Activated gamma-delta T cell treated with anti-CD3 and anti-CD28 coated beads, Interleukin-2, amount 50 U/mL, for 16 hours (primary cell): ENCODE measurements around the gene CEACAM16.
"Not testable (repeated sequence)": the region's sequence is repeated elsewhere in the genome, so short reads cannot be mapped to it uniquely, and the experiment has no call there.

Experiments
- DNase-seq: peaks from one replicate; pipeline ENCODE4 v3.0.0-alpha.2; 2020; ENCODE audit warnings: low read depth

CEACAM16 gene

GRCh38 chr19:44698492-44699201 is at the start of gene CEACAM16:
Gene CEACAM16, plus strand, starts transcription at chr19:44699151. Its CDS starts 2,306 bp downstream, at chr19:44701457.
- no peak for DNase-seq

DNA sequence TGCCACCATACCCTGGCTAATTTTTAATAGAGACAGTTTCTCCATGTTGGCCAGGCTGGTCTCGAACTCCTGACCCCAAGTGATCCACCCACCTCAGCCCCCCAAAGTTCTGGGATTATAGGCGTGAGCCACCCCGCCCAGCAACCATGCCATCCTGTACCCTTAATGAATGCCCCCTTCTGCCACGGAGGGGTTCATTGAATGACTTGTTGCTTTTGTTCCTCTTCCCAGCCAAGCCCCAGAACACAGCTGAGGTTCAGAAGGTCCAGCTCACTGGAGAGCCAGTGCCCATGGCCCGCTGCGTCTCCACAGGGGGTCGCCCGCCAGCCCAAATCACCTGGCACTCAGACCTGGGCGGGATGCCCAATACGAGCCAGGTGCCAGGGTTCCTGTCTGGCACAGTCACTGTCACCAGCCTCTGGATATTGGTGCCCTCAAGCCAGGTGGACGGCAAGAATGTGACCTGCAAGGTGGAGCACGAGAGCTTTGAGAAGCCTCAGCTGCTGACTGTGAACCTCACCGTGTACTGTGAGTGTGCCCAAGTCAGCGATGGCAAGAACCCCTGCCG is 49.3 kb upstream of the CEACAM16 start:
- DNase-seq: no peak

DNA sequence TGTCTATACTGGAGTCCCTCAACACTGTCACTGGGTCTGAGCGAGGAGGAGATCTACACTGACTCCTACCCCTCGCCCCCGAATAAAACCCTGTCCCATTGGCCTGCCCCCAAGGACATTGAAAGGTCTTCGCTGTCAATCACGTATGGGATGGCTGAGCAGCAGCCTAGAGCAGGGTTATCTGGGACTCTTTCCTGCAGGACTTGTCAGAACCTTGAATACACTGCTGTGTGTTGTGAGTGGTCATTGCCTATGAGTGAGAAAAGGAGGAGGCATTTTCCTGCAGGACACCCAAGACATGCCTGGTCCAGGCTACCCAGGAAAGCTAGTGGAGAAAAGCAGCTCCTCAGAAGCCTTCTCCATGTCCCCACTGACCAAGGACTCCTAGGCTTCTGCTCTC is 45.6 kb upstream of the CEACAM16 start:
- no peak for DNase-seq

- peak; percentile 25 for DNase-seq
These were observed 44.8 kb upstream of the CEACAM16 start for GRCh38 chr19:44653977-44654774.

GRCh38 chr19:44657211-44657921 is 41.6 kb upstream of the CEACAM16 start:
- peak; percentile 51 for DNase-seq

DNA sequence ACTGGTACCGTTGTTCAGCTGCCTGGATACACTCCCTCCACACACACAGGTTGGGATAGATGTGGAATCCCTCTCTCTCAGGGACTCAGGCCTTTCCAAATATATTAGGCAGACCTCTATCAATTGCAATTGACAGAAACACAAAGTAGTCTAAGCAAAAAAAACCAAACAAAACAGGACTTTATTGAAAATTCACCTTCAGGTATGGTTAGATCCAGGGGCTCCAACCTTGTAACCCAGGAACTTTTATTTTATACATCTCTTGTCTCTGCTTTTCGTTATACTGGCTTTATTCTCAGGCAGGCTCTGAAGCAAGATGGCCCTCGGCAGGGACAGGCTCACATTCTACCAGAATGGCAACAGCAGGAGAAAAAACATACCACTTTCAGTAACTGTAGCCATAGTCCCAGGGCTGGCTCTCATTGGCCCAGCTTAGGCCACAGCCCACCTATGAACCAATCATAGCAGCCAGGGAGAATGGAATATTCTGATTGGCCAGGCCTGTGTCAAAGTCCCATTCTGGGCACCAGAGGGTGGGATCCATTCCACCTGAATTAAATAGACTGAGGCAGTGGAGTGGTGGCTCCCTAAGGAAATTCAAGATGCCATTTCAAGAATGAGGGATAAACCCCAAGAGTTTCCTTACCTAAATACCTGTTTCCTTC is 40.8 kb upstream of the CEACAM16 start:
- no peak for DNase-seq

DNA sequence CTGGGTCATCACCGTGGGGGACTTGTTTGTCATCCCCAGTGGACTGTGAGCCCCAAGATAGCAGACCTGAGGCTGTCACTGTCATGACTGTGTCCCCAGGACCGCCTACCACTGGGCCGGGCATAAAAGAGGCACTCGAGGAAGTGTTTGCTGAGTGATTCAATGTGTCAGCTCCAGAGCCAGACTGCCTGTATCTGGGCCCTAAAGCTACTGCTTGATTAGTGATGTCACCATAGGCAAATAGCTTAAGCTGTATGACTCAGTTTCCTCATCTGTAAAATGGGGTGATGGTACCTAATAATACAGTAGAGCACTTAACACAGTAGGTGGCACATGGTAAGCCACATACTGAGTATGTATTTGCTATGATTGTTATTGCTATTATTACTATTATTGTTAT is 38.9 kb upstream of the CEACAM16 start:
- DNase-seq: no peak

GRCh38 chr19:44661205-44661604 is 37.7 kb upstream of the CEACAM16 start:
- no peak for DNase-seq

DNA sequence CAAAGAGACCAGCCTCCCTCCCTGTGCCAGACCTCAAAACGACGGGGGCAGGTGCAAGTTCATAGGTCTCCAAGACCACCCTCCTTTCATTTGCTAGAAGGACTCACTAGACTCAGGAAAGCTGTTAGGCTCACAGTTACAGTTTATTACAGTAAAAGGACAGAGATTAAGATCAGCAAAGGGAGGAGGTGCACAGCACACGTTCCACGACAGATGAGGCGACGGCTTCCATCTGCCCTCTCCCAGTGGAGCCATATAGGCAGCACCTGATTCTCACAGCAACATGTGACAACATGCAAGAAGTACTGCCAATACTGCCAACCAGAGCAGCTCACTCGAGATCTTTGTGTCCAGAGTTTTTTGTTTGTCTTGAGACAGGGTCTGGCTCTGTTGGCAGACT is 37.0 kb upstream of the CEACAM16 start:
- no peak for DNase-seq

DNA sequence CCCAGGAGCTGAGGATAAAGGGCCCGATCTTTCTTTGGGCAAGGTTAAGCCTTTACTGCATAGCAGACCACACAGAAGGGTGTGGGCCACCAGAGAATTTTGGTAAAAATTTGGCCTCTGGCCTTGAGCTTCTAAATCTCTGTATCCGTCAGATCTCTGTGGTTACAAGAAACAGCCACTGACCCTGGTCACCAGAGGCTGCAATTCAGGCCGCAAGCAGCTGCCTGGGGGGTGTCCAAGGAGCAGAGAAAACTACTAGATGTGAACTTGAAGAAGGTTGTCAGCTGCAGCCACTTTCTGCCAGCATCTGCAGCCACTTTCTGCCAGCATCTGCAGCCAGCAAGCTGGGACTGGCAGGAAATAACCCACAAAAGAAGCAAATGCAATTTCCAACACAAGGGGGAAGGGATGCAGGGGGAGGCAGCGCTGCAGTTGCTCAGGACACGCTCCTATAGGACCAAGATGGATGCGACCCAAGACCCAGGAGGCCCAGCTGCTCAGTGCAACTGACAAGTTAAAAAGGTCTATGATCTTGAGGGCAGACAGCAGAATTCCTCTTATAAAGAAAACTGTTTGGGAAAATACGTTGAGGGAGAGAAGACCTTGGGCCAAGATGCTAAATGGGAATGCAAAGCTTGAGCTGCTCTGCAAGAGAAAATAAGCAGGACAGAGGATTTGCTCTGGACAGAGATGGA is 36.1 kb upstream of the CEACAM16 start:
- no peak for DNase-seq

- DNase-seq: no peak
These were observed 35.0 kb upstream of the CEACAM16 start for GRCh38 chr19:44663996-44664395.

- no peak for DNase-seq
These were observed 34.0 kb upstream of the CEACAM16 start for GRCh38 chr19:44664976-44665375.

- DNase-seq: no peak
These were observed 31.9 kb upstream of the CEACAM16 start for GRCh38 chr19:44666852-44667556.

- no peak for DNase-seq
These were observed 29.8 kb upstream of the CEACAM16 start for GRCh38 chr19:44668985-44669764.

GRCh38 chr19:44670027-44670426 is 28.9 kb upstream of the CEACAM16 start:
- DNase-seq: not testable (repeated sequence)

GRCh38 chr19:44671400-44671799 is 27.6 kb upstream of the CEACAM16 start, which contains the start of gene CEACAM19:
Gene CEACAM19, plus strand, starts transcription at chr19:44671482. Its CDS starts 450 bp downstream, at chr19:44671932.
- no peak for DNase-seq

GRCh38 chr19:44672226-44672625 is 26.7 kb upstream of the CEACAM16 start:
- no peak for DNase-seq

DNA sequence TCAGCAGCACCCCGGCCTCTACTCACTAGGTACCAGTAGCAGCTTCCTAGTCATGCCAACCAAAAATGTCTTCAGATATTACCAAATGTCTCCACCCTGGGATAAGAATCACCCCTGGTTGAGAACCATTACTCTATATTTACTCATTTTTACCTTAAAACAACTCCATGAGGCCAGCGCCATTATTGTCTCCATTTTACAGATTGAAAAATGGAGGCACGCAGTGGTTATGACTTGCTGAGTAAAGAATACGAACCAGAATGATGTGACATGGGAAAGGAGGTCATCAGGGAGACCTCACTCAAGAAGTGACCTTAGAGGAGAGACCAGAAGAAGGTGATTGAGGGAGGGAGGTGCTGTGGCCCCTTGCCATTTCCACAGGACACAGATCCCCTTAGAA is 25.4 kb upstream of the CEACAM16 start:
- DNase-seq: no peak

DNA sequence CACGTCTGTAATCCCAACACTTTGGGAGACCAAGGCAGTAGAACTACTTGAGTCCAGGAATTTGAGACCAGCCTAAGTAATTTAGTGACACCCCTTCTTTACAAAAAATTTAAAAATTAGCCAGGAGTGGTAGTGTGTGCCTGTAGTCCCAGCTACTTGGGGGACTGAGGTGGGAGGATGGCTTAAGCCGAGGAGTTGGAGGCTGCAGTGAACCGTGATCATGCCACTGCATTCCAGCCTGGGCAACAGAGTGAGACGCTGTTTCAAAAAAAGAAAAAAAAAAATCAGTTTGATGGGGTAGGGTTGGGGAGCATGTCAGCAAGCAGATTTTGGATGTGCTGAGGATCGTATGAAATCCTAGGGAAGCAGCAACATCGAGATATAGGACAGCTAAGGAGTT is 23.4 kb upstream of the CEACAM16 start:
- DNase-seq: no peak
